Hindlimb muscle (tissue), 1 donor: ENCODE data around the gene CTIF. TPM values are rescaled to one million over a fixed set of nuclear protein-coding genes. Genes with fewer than 3 reads are reported as not detected.

Experiments
- DNase-seq: peaks from one replicate; pipeline ENCODE4 v3.0.0-alpha.2; 2013
- polyA plus RNA-seq: library from polyadenylated mRNA; unstranded; fragments of 120-200 nt; gene quantifications from one replicate; pipeline ENCODE4 v1.2.1, GENCODE V29; 2013; ENCODE audit not compliant: insufficient read length

CTIF gene
- polyA plus RNA-seq, 1 donor, result 47.1 TPM

- DNase-seq, result no peak
These were observed 300.3 kb downstream of the CTIF start for GRCh38 chr18:48838921-48839818.

GRCh38 chr18:48839819-48840490, 301.1 kb downstream of the CTIF start:
- DNase-seq, result no peak

GRCh38 chr18:48840491-48840877, 301.7 kb downstream of the CTIF start:
- DNase-seq, result no peak

- no peak for DNase-seq
These were observed 302.8 kb downstream of the CTIF start for GRCh38 chr18:48841381-48842258.

- DNase-seq, result peak; percentile 35
These were observed 303.6 kb downstream of the CTIF start for GRCh38 chr18:48842259-48843061.

- DNase-seq, result no peak
These were observed 304.3 kb downstream of the CTIF start for GRCh38 chr18:48843162-48843561.

GRCh38 chr18:48843596-48843995, 304.8 kb downstream of the CTIF start:
- no peak for DNase-seq

- DNase-seq, result no peak
These were observed 305.4 kb downstream of the CTIF start for GRCh38 chr18:48844271-48844670.

GRCh38 chr18:48845174-48845573, 306.3 kb downstream of the CTIF start:
- DNase-seq, result no peak

- no peak for DNase-seq
These were observed 307.6 kb downstream of the CTIF start for GRCh38 chr18:48846423-48846932.

GRCh38 chr18:48847807-48848486, 309.1 kb downstream of the CTIF start:
- DNase-seq, result no peak

GRCh38 chr18:48848641-48849143, 309.9 kb downstream of the CTIF start:
- no peak for DNase-seq

GRCh38 chr18:48850822-48851598, 312.2 kb downstream of the CTIF start:
- no peak for DNase-seq

- DNase-seq, result no peak
These were observed 312.7 kb downstream of the CTIF start for GRCh38 chr18:48851599-48851960.

GRCh38 chr18:48852292-48852691, 313.5 kb downstream of the CTIF start:
- no peak for DNase-seq

GRCh38 chr18:48852794-48853193, 314.0 kb downstream of the CTIF start:
- no peak for DNase-seq

GRCh38 chr18:48853588-48853987, 314.8 kb downstream of the CTIF start:
- DNase-seq, result no peak

- no peak for DNase-seq
These were observed 315.9 kb downstream of the CTIF start for GRCh38 chr18:48854780-48855179.

GRCh38 chr18:48855422-48856377, 316.9 kb downstream of the CTIF start:
- DNase-seq, result no peak
